ENCODE measurements around the gene DNMT3A. TPM values are rescaled to one million over a fixed set of nuclear protein-coding genes. Genes with fewer than 3 reads are reported as not detected.

DNMT3A gene
- total RNA-seq, 1 experiment from 2014 or later: 35.7 TPM

- TF ChIP-seq CTCF (IDR thresholded peaks at IDR 0.05; ENCODE audit: unreplicated experiment): no peak
- Mint-ChIP-seq H3K4me1 (ENCODE audit: low read depth, unreplicated experiment) (peaks cover 9% of the 10 kb centered on the region), H3K27me3 (ENCODE audit: unreplicated experiment) (no peaks in the 10 kb centered on the region), H3K36me3 (ENCODE audit: insufficient read depth, unreplicated experiment) (peaks cover 27% of the 10 kb centered on the region), H3K27ac (ENCODE audit: unreplicated experiment) (peak overlapping the region; percentile 42), H3K4me3 (ENCODE audit: low read depth, unreplicated experiment) (peak overlapping the region; percentile 80), H3K9me3 (ENCODE audit: low read depth, unreplicated experiment) (no peaks in the 10 kb centered on the region)
- CTCF ChIA-PET: interaction anchor here (0.6 kb wide), 1 partner anchor 319 kb away, joined by 3 read pairs; no protein-coding TSS in a partner anchor
- intact Hi-C loops (cut with micrococcal nuclease; ENCODE audit: unreplicated experiment): no loop called here
- BruUV-seq (replicated peaks): no TSS peak
- DNase-seq: no peak
These were observed 91.2 kb downstream of the DNMT3A start for GRCh38 chr2:25250331-25251070.

- Mint-ChIP-seq H3K9me3 (ENCODE audit: low read depth, unreplicated experiment) (no peaks in the 10 kb centered on the region), H3K27ac (ENCODE audit: unreplicated experiment) (no peak overlapping the region), H3K36me3 (ENCODE audit: insufficient read depth, unreplicated experiment) (peaks cover 27% of the 10 kb centered on the region), H3K4me3 (ENCODE audit: low read depth, unreplicated experiment) (no peak overlapping the region), H3K27me3 (ENCODE audit: unreplicated experiment) (no peaks in the 10 kb centered on the region), H3K4me1 (ENCODE audit: low read depth, unreplicated experiment) (peaks cover 9% of the 10 kb centered on the region)
- intact Hi-C loops (cut with micrococcal nuclease; ENCODE audit: unreplicated experiment): no loop called here
- no TSS peak for BruUV-seq (replicated peaks)
- CTCF ChIA-PET: interaction anchor here (0.6 kb wide), 1 partner anchor 320 kb away, joined by 3 read pairs; no protein-coding TSS in a partner anchor
- DNase-seq: no peak
- no peak for TF ChIP-seq CTCF (IDR thresholded peaks at IDR 0.05; ENCODE audit: unreplicated experiment)
These were observed 91.9 kb downstream of the DNMT3A start for GRCh38 chr2:25249785-25250184.

- Mint-ChIP-seq H3K36me3 (ENCODE audit: insufficient read depth, unreplicated experiment) (peaks cover 29% of the 10 kb centered on the region), H3K4me3 (ENCODE audit: low read depth, unreplicated experiment) (no peak overlapping the region), H3K4me1 (ENCODE audit: low read depth, unreplicated experiment) (peaks cover 9% of the 10 kb centered on the region), H3K27me3 (ENCODE audit: unreplicated experiment) (no peaks in the 10 kb centered on the region), H3K9me3 (ENCODE audit: low read depth, unreplicated experiment) (no peaks in the 10 kb centered on the region), H3K27ac (ENCODE audit: unreplicated experiment) (no peak overlapping the region)
- CTCF ChIA-PET: no interaction called here
- BruUV-seq (replicated peaks): no TSS peak
- intact Hi-C loops (cut with micrococcal nuclease; ENCODE audit: unreplicated experiment): no loop called here
- TF ChIP-seq CTCF (IDR thresholded peaks at IDR 0.05; ENCODE audit: unreplicated experiment): no peak
- DNase-seq: no peak
These were observed 93.8 kb downstream of the DNMT3A start for GRCh38 chr2:25247792-25248512.

- H3K27me3 Mint-ChIP-seq (ENCODE audit: unreplicated experiment): no peaks in the 10 kb centered on the region
- peaks cover 9% of the 10 kb centered on the region for H3K4me1 Mint-ChIP-seq (ENCODE audit: low read depth, unreplicated experiment)
- no TSS peak for BruUV-seq (replicated peaks)
These were observed 95.0 kb downstream of the DNMT3A start for GRCh38 chr2:25246558-25247290.

More at GRCh38 chr2:25246558-25247290, 95.0 kb downstream of the DNMT3A start:
- Mint-ChIP-seq H3K36me3 (ENCODE audit: insufficient read depth, unreplicated experiment) (peaks cover 32% of the 10 kb centered on the region), H3K4me3 (ENCODE audit: low read depth, unreplicated experiment) (no peak overlapping the region), H3K9me3 (ENCODE audit: low read depth, unreplicated experiment) (no peaks in the 10 kb centered on the region), H3K27ac (ENCODE audit: unreplicated experiment) (no peak overlapping the region)
- intact Hi-C loops (cut with micrococcal nuclease; ENCODE audit: unreplicated experiment): no loop called here
- CTCF ChIA-PET: no interaction called here
- DNase-seq: no peak
- TF ChIP-seq CTCF (IDR thresholded peaks at IDR 0.05; ENCODE audit: unreplicated experiment): no peak

Data from Calu3 (cell line).